Ovary (tissue), 9 donors: Measurements from ENCODE around the gene UBE2N. TPM values are rescaled to one million over a fixed set of nuclear protein-coding genes. Genes with fewer than 3 reads are reported as not detected.

Experiments used
- DNase-seq, 5 donors: peaks; one replicate each; pipeline ENCODE4 v3.0.0-alpha.2; 2019 to 2020
- H3K27ac ChIP-seq, 2 donors: fragments of 200-600 bp; one replicate each; pipeline versions ENCODE4 v1.5.1 to v1.8.0; 2019 to 2022
- H3K27me3 ChIP-seq: fragments of 200-600 bp; one replicate; pipeline ENCODE4 v1.8.0; 2022
- H3K36me3 ChIP-seq: fragments of 200-600 bp; sonication (generic); one replicate; pipeline ENCODE4 v1.5.1; 2019
- H3K4me1 ChIP-seq: one replicate; pipeline ENCODE4 v1.8.1; 2013; ENCODE audit warnings: mild to moderate bottlenecking, moderate library complexity; ENCODE audit not compliant: insufficient read depth
- H3K4me3 ChIP-seq: fragments of 200-600 bp; sonication (generic); one replicate; pipeline ENCODE4 v1.5.1; 2017
- H3K9me3 ChIP-seq, 2 donors: fragments of 200-600 bp in 1 of 2; sonication (generic) in 1 of 2; one replicate each; pipeline versions ENCODE4 v1.5.1 to v1.8.1; 2013 to 2019; ENCODE audit warnings: mild to moderate bottlenecking in 1 of 2, moderate library complexity in 1 of 2
- EP300 ChIP-seq: sonication (generic); formaldehyde crosslinking; IDR thresholded peaks from one replicate; pipeline ENCODE4 v1.6.1; 2017; ENCODE audit warnings: antibody characterized with exemption
- POLR2A ChIP-seq: fragments of 450-650 bp; IDR thresholded peaks from one replicate; pipeline ENCODE4 v1.6.1; 2017; ENCODE audit warnings: antibody characterized with exemption, mild to moderate bottlenecking, moderate library complexity
- WGBS, 3 donors: extraction: QIAGEN DNeasy Blood & Tissue Kit in 1 of 3; methylation state at CpG; one replicate each; pipeline versions ENCODE4 v1.1.5 to v1.1.7; 2013 to 2017; 5-methylcytosine and 5-hydroxymethylcytosine counted together
- intact Hi-C, 4 donors: fragments of 100-400 bp; cut with DNase I; formaldehyde crosslinking; loops; one replicate each; pipeline versions ENCODE4 v1.11.0 to v1.15.1; 2022 to 2023
- polyA plus RNA-seq, 2 donors: library from polyadenylated mRNA; stranded (reverse); fragments of 200-250 nt in 1 of 2; fragments of 350-450 nt in 1 of 2; fragmentation: Illumina TruSeq in 1 of 2; extraction: RNeasy Lipid Tissue Mini Kit (QIAGEN cat#74804) in 1 of 2; gene quantifications; one replicate each; pipeline ENCODE4 v1.2.3, GENCODE V29; 2013 to 2014
- total RNA-seq, 7 donors: library from RNA; depleted of rRNA in 2 of 7; stranded (reverse); fragments of >200 nt in 2 of 7; fragmentation: NEBNext Ultra II Directional in 3 of 7; extraction: Animal tissue kit (Norgen Biotek cat#: 25700) in 3 of 7; gene quantifications; one replicate each; pipeline versions ENCODE4 v1.1.0 to v1.2.4, GENCODE V29; 2016 to 2023
- TF ChIP-seq, protein P1 (sequence below), 3 donors: fragments of 450-650 bp in 2 of 3; fragments of 200-600 bp in 1 of 3; IDR thresholded peaks; one replicate each; pipeline versions ENCODE4 v1.5.1 to v1.8.0; 2016 to 2022; ENCODE audit warnings: antibody characterized with exemption in 3 of 3, mild to moderate bottlenecking in 1 of 3
- donor health status: DM: no; HTN: no; CAD: no; lungs with moderate emphysema.
- donor health status: DM: no; HTN: no; CAD: no.
- donor health status: Bipolar disorder and iron deficiency.
- donor health status: DM: yes; HTN: yes; CAD: no.
- donor health status: DM: no; HTN: no; CAD: no.
- donor health status: DM: yes; HTN: yes; CAD: no.

UBE2N gene
- total and polyA plus RNA-seq, 9 donors = 18.8 to 102 (median 63.3) TPM

DNA sequence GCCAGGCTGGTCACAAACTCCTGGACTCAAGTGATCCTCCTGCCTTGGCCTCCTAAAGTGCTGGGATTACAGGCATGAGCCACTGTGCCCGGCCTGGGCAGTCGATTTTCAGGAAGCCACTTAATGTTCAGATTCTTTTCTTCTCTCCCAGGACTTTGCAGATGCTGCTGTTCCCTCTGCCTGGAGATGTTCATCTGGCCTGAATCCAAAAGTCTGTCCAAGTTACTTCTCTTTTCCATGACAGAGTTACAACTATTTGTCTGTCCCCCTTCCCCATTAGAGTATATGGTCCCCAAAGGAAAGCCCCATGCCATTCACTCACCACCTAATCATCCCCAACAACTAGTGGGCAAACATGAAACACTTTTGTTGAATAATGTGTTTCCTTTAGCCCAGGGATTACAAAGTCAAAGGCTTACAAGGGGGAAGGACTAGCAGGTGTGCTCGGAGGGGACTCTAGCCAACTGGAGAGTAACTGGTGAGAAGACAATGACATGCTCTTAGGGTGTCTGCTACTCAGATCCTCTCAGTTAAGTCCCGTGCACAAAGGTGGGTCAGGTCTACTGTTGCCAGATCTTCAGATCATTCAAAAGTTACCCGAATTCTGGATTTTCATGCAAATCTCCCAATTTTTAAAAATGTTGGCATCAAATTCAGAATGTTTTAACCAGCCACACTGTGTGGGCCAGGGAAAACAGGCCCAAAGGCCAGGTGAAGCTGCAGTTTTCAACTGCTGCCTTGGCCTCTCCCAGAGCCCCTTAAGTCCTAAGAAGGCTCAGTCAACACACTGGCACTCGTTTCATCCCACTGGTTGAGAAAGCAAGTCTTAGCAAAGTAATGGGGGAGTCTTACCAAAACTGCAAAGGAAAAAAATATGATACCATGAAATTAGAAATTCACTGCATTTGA is 34.4 kb downstream of the UBE2N start:
- H3K4me3 ChIP-seq = no peak overlapping the region
- no peaks in the 10 kb centered on the region for H3K9me3 ChIP-seq
- intact Hi-C loops = no loop called here
- H3K27ac ChIP-seq = no peak overlapping the region
- peaks cover 4% of the 10 kb centered on the region for H3K4me1 ChIP-seq
- WGBS, 3 donors = 83 to 93% (median 84%) methylated on average over 6 of the region's 6 CpGs
- H3K36me3 ChIP-seq = no peaks in the 10 kb centered on the region
- TF ChIP-seq EP300 (no peak), POLR2A (no peak)
- TF ChIP-seq, protein P1, sequence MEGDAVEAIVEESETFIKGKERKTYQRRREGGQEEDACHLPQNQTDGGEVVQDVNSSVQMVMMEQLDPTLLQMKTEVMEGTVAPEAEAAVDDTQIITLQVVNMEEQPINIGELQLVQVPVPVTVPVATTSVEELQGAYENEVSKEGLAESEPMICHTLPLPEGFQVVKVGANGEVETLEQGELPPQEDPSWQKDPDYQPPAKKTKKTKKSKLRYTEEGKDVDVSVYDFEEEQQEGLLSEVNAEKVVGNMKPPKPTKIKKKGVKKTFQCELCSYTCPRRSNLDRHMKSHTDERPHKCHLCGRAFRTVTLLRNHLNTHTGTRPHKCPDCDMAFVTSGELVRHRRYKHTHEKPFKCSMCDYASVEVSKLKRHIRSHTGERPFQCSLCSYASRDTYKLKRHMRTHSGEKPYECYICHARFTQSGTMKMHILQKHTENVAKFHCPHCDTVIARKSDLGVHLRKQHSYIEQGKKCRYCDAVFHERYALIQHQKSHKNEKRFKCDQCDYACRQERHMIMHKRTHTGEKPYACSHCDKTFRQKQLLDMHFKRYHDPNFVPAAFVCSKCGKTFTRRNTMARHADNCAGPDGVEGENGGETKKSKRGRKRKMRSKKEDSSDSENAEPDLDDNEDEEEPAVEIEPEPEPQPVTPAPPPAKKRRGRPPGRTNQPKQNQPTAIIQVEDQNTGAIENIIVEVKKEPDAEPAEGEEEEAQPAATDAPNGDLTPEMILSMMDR (IDR thresholded peaks at IDR 0.05) = no peak
- no peaks in the 10 kb centered on the region for H3K27me3 ChIP-seq
- no peak for DNase-seq

DNA sequence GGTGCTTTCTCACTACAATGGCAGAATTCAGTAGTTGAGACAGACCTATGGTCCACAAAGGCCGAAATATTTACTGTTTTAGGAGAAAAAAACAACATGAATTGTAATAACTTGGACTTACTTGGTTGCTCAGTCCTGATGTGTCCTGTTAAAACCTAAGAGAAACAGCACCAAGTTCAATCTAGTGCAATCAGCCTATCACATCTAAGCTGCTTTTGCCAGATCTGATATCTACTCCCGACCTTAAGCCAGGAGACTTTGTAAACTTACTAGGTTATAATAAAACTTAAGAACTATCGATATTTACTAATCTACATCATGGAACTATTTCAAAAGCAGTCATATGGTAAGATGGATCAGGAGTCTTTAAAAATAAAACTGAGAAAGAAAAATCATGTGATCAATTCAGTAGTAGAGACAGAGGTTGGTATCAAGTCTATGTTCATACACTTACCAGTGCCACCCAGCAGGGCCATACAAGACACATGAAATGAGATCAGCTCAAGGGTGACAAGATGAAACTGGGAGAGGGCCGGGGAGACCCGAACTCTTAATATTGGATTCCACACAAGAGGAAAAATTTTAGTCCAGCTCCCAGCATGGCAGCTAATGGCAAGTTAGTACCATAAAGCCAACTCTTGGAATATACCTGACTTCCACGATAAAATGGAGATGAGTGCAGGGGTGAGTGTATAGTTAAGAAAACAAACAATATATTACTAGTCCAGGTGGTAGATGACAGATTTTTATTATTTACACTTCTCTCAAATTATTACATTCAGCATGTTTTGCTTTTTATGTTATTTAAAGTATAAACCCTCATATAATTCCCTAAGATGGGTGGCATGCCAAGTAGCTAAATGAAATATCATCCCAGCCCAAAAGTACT is 36.5 kb downstream of the UBE2N start:
- no peak for DNase-seq

DNA sequence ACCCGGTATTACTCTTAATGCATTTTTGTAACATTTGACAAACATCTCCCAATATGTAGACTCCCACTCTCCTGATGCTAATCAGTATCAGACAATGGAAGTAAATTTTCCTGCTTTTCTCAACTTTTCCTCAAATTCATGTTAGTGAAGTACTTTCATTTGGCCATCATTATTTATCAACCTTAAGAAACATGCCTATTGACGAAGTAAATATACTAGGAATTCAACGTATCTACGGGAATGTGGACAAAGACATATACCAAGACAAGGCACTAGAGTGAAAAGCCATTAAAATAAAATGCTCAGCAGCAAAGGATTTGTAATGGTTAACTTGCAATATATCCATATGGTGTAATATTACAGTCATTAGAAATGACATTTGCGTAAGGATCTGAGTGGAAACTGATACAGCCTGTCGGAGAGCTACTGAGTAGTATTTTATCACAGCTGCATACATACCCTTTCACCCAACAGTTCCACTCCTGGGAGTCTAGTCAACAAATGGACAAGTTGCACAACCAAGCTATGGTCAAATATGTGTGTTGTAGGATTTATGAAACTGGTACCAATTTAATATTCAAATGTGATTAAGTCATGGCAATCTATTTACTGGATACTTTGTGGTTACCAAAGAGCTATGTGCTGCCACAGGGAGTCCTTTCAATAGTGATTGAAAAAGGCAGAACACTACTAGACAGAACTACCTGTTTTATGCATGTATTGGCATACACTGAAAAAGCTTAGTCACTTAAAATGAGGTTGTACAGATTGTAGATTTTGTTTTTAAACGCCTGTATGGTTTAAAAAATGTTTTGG is 37.6 kb downstream of the UBE2N start:
- Histone ChIP-seq H3K36me3 (no peaks in the 10 kb centered on the region), H3K4me1 (peaks cover 2% of the 10 kb centered on the region), H3K27me3 (no peaks in the 10 kb centered on the region), H3K4me3 (no peak overlapping the region), H3K9me3 (no peaks in the 10 kb centered on the region), H3K27ac (no peak overlapping the region)
- no peak for DNase-seq
- WGBS, 3 donors = 83 to 85% (median 84%) methylated on average over 7 of the region's 7 CpGs
- intact Hi-C loops = no loop called here
- TF ChIP-seq POLR2A (no peak), EP300 (no peak)
- TF ChIP-seq, protein P1 (IDR thresholded peaks at IDR 0.05) = no peak

More for the DNA sequence above, 36.5 kb downstream of the UBE2N start:
- TF ChIP-seq, protein P1 (IDR thresholded peaks at IDR 0.05) = no peak
- no peak for TF ChIP-seq POLR2A
- no peak for TF ChIP-seq EP300
- peaks cover 2% of the 10 kb centered on the region for H3K4me1 ChIP-seq
- H3K4me3 ChIP-seq = no peak overlapping the region
- no peaks in the 10 kb centered on the region for H3K27me3 ChIP-seq
- no peaks in the 10 kb centered on the region for H3K36me3 ChIP-seq
- intact Hi-C loops = no loop called here
- no peak overlapping the region for H3K27ac ChIP-seq
- H3K9me3 ChIP-seq = no peaks in the 10 kb centered on the region
- WGBS, 3 donors = 87% methylated on average over 6 of the region's 6 CpGs
